SHP77 treated with DMSO at 0.1 percent for 48 hours (cell line): Measurements from ENCODE around the gene PRDM16.

Experiments
- DNase-seq: peaks from one replicate; lab custom pipeline; 2025; lab: John Stamatoyannopoulos, UW

PRDM16 gene

GRCh38 chr1:3432306-3432705 is 363.3 kb downstream of the PRDM16 start:
- no peak for DNase-seq

GRCh38 chr1:3433076-3433475 is 364.1 kb downstream of the PRDM16 start:
- no peak for DNase-seq

GRCh38 chr1:3433596-3434320 is 364.8 kb downstream of the PRDM16 start:
- no peak for DNase-seq

GRCh38 chr1:3434406-3435110 is 365.6 kb downstream of the PRDM16 start:
- DNase-seq = no peak

- DNase-seq = no peak
Measured at GRCh38 chr1:3435666-3436065, 366.7 kb downstream of the PRDM16 start.

DNA sequence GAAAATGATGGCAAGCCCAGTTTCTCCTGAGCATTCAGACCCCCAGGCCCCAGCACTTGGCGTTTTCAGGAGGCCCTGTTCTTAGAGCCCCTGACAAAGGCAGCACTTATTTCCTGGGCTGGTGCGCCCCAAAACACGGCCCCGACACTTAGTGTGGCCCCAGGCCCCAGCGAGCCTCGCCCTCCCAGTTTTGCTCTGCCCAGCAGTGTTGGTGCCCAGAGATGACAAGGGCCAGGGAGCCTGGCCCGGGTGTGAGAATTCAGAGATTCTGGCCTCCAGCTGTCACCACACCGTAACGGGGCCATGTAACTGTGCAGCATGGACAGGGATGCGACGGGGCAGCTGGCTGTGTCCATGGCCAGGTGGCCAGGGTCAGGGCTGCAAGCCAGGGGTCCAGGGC is 367.4 kb downstream of the PRDM16 start:
- no peak for DNase-seq

DNA sequence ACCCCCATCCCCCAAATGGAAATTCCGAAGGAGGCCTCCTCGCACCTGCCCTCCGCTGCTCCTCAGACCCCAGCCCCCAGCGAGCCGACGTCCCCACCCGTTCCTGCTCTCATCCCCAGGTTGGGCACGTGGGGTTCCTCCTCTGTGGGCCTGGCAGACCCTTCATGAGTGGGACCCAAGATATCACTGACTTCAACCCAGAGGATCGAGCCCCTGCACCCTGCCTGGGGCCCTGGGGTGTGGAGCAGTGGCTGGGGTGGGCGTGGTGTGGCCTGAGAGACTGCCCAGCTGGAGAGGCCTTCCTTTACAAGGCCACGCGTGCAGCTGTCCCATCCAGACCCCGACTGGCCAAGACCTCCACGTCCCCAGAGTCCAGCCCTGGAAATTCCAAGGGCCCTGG is 367.9 kb downstream of the PRDM16 start:
- no peak for DNase-seq

DNA sequence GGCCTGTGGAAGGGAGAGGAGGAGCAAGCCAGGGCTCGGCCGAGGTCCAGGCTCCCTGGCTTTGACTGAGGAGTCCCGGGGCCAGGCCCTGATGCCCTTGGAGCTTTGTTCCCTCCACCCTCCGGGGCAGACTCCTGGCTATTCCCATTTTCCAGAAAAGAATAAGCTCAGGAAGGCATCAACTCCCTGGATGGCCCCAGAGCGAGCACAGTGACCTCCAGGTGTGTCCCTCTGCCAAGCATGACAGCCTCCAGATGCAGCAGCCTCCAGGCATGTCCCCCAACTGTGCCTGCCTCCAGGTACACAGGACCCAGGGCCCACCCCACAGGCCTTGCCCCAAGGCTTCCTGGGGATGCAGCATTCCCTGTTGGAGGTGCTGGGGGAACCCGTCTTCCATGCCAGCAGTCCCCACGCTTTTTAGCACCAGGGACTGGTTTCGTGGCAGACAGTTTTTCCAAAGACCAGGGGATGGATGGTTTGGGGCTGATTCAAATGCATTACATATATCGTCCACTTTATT is 369.7 kb downstream of the PRDM16 start:
- DNase-seq = no peak

- DNase-seq = no peak
Measured at GRCh38 chr1:3439346-3440299, 370.6 kb downstream of the PRDM16 start.

DNA sequence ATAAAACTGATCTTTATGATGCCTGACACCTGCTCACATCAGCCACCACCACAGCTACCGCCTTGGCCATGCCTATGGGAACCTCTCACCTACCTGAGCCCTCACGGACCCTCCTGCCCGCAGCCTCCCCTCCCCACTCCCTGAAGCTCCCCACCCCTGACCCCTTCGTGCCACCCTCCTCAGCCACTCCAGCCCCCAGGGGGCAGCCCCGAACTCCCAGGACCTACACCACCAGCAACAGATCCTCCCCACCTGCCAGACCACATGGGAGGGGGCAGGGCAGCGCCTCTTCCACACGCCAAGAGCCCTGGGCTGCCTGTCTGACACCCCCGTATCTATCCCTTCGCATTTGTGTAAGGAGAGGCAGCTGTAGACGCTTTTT is 371.3 kb downstream of the PRDM16 start:
- DNase-seq = no peak

- DNase-seq = no peak
Measured at GRCh38 chr1:3440711-3441409, 371.9 kb downstream of the PRDM16 start.

GRCh38 chr1:3441410-3441847 is 372.4 kb downstream of the PRDM16 start:
- no peak for DNase-seq

DNA sequence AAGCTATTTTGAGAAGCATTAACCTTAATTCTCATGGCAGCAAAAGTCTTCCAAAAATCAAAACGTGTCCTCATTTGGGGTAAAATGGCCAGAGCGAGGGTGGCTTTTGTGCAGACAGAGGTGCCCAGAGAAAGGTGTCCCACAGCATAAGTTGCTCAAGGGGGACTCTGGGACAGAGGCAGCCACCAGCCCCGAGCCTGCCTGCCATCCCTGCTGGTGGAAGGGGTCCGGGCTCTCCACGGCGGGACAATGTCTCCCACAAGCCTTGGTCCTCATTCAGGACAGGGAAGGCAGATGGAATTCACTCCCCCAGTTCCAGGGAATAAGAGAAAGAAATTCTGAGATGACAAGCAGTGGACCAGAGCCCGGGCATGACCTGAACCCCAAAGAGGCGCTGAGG is 372.9 kb downstream of the PRDM16 start:
- DNase-seq = no peak

DNA sequence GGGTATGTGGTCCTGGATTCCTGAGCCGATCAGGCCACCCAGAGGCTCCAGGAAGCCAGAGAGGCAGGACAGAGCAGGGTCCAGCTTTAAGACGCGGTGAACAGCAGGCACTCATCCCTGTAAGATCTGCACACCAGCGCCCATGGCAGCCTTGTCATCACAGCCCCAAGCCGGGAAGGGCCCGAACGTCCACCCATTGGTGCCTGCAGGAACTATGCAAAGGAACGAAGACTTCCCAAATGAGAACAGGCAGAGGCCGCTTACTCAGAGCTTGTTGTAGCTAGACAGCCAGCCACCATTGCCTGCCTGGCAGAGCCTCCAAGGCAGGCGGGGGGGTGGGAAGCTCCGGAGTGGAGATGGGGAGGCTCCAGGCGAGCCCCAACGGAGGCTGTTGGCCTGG is 373.3 kb downstream of the PRDM16 start:
- no peak for DNase-seq

- DNase-seq = no peak
Measured at GRCh38 chr1:3442901-3443300, 373.9 kb downstream of the PRDM16 start.

DNA sequence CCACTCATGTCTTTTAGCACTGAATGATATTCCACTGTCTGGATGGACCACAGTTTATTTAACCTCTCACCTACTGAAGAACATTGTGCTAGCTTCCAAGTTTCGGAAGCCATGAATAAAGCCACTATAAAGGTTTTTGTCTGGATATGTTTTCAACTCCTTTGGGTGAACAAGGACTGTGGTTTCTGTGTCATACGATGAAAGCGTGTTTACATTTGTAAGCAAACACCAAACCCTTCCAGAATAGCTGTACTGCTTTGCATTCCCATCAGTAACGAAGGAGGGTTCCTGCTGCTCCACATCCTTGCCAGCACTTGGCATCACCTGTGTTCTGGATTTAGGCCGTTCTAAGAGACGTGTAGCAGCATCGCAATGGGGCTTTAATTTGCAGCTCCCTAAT is 374.8 kb downstream of the PRDM16 start:
- no peak for DNase-seq

- DNase-seq = no peak
Measured at GRCh38 chr1:3444298-3444697, 375.3 kb downstream of the PRDM16 start.

DNA sequence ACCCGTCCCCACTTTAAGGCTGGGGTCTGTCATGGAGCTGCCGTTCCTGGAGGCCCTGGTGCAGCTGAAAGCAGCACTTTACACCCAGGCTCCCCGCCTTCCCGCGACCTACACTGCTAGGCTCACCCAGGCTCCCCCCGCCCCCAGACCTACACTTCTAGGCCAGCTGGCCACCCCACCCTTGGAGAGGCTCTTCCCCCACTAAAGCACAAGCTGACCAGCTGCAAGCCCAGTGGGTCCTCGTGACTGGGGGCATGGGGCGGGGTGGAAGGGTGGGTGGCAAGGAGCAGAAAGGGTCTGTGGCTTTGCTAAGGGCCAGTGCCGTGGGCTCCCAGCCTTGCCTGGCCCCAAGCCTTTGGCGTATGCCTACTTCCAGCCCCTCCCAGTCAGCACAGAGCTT is 375.7 kb downstream of the PRDM16 start:
- DNase-seq = no peak

DNA sequence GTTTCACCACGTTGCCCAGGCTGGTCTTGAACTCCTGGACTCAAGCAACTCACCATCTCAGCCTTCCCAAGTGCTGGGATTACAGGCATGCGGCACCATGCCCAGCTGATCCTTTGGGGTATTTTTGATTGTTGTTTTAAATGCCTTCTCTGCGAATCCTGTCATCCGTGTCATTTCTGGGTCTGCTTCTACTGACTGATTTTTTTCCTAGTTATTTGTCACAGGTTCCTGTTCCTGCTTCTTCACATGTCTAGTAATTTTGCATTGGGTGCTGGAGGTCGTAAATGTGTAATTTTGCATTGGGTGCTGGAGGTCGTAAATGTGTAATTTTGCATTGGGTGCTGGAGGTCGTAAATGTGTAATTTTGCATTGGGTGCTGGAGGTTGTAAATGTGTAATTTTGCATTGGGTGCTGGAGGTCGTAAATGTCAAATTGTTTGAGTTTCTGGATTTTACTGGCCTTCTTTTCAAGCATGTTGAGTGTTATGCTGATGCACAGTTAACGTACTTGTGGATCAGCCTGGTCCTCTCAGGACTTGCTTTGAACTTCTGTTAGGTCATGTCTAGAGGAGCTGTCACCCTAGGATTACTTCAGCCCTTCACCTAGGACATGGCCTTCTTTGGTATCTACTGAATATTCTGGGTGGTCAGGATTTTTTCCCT is 381.3 kb downstream of the PRDM16 start:
- no peak for DNase-seq

DNA sequence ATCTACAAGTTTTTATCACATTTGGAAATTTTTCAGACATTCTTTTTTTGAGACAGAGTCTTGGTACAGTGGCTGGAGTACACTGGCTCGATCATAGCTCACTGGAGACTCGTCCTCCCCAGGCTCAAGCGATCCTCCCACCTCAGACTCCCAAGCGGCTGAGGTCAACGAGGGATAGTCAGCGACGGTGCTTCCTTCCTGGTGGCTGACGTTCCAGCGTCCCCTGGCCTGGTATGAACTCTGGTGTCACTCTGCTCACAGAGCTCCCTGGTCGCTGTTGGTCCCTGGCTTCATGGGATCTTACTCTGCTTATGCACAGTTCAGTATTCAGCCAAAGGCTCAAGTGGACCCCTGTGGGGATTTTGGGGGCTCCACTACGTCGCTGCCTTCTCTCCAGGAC is 382.0 kb downstream of the PRDM16 start:
- DNase-seq = no peak
